NCI-H2107 treated with DMSO at 0.1 percent for 48 hours (cell line): ENCODE data around the gene SULT4A1.
"Not testable (repeated sequence)": the region's sequence is repeated elsewhere in the genome, so short reads cannot be mapped to it uniquely, and the experiment has no call there.

Experiments
- DNase-seq: peaks from one replicate; lab custom pipeline; 2025; ENCODE audit not compliant: unreplicated experiment; lab: John Stamatoyannopoulos, UW

The SULT4A1 gene, protein sequence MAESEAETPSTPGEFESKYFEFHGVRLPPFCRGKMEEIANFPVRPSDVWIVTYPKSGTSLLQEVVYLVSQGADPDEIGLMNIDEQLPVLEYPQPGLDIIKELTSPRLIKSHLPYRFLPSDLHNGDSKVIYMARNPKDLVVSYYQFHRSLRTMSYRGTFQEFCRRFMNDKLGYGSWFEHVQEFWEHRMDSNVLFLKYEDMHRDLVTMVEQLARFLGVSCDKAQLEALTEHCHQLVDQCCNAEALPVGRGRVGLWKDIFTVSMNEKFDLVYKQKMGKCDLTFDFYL

DNA sequence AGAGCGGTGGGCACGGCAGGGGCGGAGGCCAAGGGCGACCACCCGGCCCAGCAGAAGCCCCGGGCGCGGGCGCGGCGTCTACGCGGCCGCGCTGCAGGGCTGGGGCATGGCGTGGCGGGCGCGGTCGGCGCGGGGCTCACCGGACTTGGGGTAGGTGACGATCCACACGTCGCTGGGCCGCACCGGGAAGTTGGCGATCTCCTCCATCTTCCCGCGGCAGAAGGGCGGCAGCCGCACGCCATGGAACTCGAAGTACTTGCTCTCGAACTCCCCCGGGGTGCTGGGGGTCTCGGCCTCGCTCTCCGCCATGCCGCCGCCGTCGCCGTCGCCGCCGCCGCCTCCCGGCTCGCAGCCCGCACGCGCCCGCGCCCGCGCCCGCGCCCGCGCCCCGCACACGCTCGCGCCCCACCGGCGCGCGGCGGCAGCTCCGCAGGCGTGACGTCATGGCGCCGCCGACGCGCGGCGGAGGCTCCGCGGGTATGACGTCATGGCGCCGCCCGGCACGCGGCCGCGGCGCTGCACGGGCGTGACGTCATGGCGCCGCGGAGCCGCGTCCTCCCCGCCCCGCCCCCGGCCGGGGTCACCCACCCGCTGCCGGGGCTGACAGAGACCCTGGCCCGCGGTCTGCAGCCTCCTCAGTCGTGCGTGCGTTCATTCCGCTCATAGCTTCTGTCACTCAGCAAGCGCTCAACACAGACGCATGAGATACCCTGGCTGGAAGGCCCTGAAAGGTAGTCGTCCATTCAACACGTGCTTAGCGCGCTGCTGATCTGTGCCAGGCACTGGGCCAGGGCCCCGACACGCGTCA lies at the start of gene SULT4A1:
TSS of gene SULT4A1 (minus strand) at position 440 of the 808 bp plus-strand sequence. CDS start at position 309, 131 bp downstream.
- DNase-seq, result no peak

DNA sequence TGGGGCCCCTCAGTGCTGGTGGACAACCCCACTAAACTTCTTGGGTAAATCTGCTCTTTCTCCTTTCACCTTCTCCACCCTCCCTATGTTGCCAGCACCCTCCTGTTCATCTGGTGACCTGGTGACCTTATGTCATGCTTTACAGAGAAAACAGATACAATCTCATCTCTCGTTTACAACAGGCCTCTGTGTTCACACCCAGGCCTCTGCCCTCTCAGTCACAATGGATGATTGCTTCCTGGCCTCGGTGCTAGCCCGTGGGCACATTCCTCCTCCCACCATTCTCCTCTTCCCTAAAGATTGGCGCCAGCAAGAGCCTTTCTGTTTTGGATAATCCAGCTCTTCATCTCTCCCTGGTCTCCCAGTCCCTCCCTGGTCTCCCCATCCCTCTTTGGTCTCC lies 49.0 kb upstream of the SULT4A1 start:
- no peak for DNase-seq

DNA sequence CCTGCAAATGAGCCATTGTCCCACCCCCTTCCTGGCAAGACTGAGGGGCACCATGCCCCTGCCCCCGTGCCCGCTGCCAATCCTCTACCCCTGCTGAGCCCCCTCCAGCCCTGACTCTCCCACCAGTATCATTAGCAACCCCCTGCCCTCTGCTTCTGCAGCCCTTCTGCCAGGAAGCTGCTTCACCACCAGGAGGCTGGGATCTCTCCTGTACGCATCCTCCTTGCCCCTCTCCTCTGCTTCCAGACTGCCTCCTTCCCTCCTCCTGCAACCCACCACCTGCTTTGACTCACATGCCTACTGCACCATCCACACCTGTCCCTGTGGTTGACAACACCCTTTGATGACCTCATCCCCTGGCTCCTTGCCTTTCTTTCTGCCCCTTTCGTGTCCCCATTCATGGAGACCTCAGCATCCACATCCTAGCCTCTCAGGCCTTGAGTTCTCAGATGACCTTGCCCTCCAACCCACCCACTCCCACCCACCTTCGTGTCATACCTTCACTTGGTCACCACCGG lies 47.9 kb upstream of the SULT4A1 start:
- DNase-seq, result peak; percentile 11

DNA sequence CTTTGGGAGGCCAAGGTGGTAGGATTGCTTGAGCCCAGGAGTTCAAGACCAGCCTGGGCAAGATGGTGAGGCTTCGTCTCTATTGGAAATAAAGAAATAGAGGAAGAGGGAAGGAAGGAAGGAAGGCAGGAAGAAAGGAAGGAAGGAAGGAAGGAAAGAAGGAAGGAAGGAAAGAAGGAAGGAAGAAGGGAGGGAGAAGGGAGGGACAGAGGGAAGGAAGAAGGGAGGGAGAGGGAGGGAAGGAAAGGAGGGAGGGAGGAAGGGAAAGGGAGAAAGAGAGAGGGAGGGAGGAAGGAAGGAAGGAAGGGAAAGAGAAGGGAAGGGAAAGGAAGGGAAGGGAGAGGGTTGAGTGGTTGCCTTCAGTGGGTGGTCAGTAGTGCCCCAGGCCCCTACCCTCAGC lies 47.4 kb upstream of the SULT4A1 start:
- DNase-seq, result no peak

DNA sequence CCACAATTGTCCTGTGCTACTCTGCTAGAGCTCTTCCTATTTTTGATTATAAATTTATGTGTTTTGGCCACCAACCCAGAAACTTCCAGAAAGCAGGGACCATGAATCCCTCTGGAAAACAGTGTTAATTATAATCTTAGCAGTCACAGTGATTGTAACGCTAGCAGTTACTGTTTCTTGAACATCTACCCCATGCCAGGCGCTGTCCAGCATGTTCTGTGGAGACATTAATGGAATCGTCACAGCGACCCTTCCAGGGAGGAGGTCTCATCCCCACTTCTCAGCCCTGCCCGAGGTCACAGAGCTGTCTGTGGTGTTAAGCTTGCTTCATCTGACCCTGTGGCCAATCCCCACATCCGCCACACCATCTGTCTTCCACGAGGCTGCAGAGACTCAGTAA lies 43.4 kb upstream of the SULT4A1 start:
- no peak for DNase-seq

DNA sequence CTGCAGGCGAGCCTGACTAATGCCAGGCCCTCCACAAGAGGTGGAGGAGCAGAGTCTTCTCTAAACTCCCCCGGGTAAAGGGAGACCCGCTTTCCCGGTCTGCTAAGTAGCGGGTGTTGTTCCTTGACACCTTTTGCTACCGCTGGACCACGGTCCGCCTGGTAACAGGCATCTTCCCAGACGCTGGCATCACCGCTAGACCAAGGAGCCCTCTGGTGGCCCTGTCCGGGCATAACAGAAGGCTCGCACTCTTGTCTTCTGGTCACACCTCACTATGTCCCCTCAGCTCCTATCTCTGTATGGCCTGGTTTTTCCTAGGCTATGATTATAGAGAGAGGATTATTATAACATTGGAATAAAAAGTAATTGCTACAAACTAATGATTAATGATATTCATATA lies 42.1 kb upstream of the SULT4A1 start:
- not testable (repeated sequence) for DNase-seq

DNA sequence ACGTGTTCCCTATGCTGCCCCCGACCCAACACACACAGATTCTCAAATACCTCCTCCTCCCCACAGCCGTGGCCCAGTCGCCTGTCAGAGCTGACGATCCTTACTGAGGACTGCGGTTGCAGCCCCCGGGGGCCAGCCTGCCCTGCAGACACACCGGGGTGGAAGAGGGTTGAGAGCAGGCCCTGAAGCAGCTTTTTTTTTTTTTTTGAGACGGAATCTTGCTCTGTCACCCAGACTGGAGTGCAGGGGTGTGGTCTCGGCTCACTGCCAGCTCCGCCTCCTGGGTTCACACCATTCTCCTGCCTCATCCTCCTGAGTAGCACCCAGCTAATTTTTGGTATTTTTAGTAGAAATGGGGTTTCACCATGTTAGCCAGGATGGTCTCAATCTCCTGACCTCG lies 40.7 kb upstream of the SULT4A1 start:
- DNase-seq, result not testable (repeated sequence)

DNA sequence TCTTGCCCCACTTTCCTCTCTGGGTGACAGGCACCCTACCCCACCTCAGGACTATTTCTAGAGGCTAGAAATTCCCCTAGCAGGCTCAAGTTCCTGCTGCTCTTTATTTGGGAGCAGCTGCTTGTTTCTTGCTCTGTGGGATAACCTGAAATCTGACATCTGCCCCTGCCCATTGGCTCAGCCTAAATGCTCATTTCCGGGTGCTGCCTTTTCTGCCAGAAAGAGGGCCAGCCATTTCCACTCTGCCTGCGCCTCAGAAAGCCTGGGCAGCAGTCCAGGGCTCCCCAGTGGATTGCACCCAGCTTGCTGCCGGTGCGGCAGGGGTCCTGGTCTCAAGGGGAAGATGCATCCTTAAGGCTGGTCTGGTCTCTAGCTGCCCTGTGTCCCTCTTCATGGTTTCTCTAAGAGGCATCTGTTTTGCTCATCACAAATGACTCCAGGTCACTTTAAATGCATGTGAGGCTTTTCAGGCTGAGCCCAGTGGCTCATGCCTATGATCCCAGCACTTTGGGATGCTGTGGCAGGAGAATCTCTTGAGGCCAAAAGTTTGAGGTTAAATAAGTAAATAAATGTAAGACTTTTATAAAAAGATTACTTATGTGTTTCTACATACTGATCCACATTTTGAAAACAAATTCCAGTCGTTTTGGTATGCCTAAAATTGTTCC lies 39.8 kb upstream of the SULT4A1 start:
- DNase-seq, result no peak

DNA sequence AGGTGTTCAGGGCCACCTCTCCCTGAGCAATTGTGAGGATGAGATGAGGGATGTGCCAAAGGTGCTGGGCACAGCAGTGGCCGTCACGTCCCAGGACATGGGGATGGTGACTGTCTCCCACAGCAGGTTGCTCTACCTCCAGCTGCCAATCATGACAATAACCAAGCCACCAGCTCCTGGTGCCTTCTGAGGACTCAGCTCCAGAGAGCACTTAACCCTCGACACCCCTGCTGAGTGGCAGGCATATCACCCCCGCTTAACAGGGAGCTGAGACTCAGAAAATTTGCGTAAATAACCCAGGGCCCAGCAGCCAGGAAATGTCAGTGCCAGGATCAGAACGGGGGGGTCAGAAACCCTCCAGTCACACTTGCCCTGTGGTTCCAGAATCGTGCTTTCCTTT lies 37.9 kb upstream of the SULT4A1 start:
- no peak for DNase-seq

DNA sequence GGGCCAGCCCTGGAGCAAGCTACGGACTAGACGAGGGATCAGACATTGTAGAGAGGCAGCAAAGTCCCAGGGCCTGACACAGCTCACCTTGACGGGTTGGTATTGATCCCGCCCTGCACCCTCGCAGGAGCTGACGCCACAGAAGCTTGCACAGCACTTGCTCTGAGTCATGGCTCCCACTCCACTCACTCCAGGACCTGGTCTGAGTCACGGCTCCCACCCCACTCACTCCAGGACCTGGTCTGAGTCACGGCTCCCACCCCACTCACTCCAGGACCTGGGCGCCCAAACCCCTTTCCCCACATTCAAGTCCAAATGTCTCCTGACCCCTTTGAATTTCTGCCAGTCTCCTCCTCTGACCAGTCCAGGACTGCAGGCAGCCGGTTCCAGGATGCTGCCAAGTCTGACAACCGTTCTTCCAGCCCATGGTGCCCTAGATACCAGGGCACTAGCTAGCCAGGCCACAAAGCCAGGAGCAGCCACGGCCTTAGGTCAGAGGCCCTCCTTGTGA lies 35.5 kb upstream of the SULT4A1 start:
- no peak for DNase-seq

DNA sequence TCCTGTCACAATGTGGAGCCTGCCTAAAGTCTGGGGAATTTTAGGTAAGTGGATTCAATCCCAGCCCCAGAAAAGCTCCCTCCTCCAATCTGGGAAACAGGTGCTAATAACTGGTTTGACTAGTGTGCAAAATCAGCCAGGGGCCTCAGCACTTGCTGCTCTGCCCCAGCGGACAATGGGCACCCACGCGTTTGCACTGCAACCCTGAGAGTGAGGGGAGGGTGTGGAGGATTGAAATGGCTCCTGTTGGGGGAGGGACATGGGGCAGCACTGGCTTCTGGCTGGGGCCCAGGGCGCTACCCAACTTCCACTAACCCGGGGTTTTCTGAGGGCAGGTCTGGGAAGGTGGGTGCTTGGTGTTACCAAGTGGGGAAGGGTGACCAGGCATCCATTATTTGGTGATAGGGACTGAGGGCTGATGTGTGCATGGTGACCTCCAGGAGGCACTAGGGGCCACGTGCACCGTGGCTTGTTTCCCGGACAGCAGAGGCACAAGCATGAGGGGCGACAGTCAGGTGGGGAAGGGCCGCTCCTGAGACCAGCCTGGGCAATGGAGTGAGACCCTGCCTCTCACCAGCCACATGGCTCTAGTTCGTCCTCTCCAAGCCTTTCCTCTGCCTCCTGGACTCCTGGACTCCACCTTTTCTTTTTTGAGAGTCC lies 33.8 kb upstream of the SULT4A1 start:
- no peak for DNase-seq

DNA sequence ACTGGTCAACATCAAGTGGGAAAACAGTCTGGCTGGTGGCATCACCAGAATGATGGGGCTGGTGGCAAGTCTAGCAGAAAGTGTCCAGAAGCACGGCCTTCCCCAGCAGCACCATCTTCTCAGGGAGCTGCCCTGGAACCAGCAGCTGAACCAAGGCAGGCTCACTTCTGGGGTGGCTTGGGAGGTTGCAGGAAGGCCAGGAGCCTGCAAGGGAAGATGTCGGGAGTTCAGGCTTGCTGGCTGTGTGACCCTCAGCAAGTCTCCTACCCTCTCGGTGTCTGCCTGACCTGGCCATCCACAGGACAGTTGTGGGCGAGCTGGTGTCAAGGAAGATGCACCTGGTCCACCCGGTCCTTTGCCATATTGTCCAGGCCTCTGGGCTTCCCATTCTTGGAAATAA lies 31.8 kb upstream of the SULT4A1 start:
- no peak for DNase-seq

DNA sequence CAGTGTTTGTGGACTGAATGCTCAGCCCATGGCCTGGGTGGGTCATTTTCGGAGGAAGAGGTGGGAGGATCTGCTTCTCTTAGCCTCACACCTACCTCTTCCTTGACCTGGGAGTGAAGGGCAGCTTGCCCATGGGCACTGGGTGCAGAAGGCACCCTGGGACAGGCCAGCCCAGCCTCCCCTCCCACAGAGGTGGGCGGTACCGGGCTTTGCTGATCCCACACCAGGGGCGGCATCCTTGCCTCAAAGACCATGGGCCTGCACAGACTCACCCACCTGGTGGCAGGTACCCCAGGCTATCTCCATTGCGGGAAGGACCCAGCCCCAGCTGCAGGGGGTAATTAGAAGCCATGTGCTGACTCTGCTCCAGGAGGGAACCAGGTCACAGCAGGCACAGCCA lies 31.0 kb upstream of the SULT4A1 start:
- no peak for DNase-seq

DNA sequence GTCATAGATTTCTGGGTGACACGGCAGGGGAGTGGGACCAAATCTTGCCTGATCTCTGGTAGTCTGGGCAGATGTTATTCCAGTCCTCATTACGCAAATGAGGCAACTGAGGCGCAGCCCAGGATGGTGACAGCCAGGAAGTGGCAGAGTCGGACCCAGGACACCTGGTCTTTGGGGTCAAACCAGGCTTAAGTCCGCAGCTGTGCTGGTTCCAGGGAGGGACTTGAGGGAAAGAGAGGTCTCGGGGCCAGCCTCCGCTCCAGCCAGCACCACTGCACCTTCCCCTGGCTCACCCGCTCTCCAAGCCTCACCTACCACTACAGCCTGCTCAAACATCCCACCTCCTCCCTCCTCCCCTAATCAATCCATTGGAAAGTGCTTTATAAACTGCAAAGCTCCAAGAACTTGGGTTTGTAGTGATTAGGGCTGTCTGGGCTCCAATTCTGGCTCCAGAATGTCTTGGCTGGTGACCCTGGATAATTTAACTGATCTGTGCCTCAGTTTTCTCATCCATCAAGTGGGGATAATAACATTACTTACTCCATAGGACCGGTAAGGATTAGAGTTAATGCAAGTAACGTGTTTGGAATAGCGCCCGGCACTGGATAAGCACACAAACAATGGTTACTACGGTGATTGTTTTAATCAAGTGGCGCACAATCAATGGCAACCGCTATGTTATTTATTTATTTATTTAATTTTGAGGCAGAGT lies 30.0 kb upstream of the SULT4A1 start:
- no peak for DNase-seq

DNA sequence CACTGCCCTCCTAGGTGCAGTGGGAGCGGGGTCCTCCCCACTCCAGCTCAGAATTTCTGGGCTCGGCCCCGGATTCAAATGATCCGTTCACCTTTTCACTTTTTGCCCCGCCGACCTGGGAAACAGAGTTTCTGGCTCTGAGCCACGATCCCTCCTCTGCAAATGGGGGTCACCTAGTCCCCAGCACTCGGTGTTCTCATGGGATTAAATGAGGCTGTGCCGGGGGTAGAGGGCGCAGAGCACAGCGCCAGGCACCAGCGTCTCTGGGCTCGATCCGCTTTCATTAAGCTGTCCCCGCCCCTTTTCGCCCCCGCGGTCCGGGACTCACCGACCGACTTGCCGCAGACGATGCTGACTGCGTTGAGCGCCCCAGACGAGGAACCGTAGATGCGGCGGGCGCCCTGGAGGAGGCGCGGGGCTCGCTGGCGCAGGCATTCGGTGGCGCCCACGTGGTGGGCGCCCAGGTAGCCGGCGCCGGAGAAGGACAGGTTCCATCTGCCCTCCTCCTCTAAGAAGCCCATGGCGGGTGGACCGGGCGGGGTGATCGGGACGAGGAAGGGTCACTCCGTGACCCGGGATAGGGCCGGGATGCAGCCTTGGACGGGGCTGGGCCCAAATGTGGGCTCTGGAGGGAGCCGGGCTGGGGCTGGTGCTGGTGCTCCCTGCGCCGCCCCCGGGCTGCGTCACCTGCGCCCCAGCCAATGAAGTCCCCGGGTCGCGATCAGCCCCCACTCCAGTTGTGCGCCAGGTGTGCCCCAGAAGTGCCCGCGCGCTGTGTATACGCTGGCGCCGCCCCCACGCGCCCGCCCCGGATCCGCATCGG lies 29.3 kb upstream of the SULT4A1 start, which contains the start of gene PNPLA5:
TSS of gene PNPLA5 (minus strand) at position 654 of the 823 bp plus-strand sequence. CDS start at position 521, 133 bp downstream.
- DNase-seq, result no peak

DNA sequence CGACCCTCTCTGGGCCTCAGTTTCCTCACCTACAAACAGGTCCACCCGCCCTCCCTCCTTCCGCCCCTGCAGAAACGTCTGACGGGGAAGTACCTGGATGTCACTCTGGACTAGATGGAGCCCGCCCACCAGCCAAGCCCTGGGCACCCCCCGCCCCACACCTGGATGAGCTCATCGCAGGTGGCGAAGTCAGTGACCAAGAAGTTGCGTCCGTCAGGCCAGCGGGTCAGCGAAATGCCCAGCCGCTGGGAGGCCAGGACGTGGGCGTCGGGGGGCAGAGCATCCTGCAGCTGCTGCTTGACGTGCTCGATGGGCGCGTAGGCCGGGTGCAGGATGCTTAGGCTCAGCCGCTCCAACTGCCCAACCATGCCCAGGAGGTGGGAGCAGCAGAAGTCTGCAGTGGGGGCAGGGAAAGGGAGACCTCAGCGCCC lies 28.6 kb upstream of the SULT4A1 start:
- DNase-seq, result no peak

DNA sequence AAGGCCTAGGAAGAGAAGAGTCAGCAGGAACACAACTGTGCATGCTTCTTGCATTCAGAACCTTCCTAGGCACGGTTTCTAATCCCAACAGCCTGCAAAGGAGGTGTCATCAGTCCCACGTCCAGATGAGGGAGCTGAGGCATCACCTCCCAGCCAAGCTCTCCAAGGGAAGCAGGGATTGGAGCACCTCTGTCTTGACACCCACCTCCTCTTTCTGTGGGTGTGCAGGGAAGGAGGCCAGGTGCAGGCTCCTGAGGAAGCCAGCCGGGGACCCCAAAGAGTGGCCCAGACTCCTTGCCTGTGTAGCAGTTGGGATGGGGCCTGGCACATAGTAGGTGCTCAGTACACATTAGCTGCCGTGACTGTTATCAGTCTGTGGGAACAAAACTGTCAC lies 27.5 kb upstream of the SULT4A1 start:
- no peak for DNase-seq

DNA sequence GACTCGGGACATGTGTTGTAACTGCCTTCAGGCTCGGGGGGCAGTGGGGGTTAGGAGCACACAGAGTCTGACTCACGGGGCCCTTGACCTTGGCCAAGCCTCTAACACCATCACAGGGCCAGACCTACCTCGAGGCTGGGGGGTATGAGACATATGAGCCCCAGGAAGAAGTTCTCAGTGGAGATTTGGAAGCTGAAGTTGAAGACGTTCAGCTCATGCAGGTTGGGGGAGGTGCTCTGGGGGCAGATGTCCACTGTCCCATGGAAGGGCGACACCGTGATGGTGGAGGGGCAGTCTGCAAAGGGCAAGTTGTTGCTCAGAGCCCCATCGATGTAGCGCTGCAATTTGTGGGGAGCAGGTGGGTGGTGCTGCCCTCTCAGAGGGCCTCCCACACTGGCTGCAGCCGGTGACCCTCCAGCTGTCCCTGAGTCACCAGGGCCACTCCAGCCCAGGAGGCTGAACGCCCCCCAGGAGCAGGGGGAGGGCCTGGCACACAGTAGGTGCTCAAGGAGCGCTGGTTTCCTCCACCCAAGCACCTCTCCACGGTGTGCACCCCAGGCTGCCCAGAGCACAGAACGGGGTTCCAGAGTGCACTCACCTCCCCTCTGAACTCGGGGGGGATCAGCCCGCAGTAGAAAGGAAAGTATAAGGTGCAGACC lies 27.0 kb upstream of the SULT4A1 start:
- no peak for DNase-seq

DNA sequence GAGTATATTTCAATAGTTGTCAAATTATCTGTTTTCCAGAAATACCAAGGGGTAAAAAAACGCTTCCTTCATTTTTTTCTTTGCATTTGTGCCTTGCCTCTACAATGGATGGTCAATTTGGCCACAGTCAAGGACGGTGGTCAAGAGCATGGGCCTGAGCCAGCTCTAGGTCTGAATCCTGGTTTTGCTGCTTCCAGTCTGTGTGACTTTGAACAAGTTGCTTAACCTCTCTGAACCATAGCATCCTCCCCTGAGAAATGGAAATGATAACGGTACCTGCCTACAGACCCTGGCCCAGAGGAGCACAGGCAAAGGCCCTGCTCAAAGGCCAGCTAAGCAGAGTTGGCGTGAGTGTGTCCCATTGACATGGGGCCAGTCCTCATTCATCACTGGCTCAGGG lies 26.4 kb upstream of the SULT4A1 start:
- DNase-seq, result no peak
